ENCODE measurements around the gene TIAM1.
A peak's percentile ranks its signal among the peaks of the same experiment; 100 is the strongest.

Gene TIAM1

GRCh38 chr21:31334648-31335121, 9.4 kb downstream of the TIAM1 start:
- DNase-seq (ENCODE audit: low read depth in 1 of 2, low spot score in 1 of 2): no peak

DNA sequence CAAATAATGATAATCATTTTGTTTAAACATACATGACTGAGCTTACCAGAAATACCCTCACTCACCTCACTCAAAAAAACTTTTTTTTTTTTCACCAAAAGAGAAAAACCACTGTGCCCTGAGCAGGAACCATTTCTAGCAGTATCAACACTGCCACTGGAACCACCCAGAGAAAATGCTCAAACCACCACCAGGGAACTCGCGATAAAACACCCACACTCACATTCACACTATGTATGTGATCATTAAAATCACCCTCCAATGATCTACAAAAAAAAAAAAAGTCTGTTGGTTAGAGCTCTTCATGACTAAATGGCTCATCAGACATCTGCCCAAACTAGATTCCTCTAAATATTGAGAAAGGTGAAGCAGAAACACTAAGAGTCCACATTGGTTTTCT, 11.5 kb downstream of the TIAM1 start:
- DNase-seq (ENCODE audit: low read depth in 1 of 2, low spot score in 1 of 2): no peak

GRCh38 chr21:31331231-31331630, 12.8 kb downstream of the TIAM1 start:
- DNase-seq (ENCODE audit: low read depth in 1 of 2, low spot score in 1 of 2): no peak

DNA sequence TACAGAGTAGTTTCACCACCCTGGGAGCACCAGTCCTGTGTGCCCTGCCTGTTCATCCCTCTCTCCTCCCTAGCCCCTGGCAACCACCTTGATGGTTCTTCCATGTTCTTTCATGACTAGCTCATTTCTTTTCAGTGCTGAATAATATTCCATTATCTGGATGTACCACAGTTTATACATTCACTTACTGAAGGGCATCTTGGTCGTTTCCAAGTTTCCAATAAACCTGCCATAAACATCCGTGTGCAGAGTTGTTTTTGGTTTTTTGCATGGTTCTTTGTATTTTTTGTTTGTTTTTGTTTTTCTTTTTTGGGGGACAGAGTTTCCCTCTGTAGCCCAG, 13.9 kb downstream of the TIAM1 start:
- DNase-seq (ENCODE audit: low read depth in 1 of 2, low spot score in 1 of 2): no peak

DNA sequence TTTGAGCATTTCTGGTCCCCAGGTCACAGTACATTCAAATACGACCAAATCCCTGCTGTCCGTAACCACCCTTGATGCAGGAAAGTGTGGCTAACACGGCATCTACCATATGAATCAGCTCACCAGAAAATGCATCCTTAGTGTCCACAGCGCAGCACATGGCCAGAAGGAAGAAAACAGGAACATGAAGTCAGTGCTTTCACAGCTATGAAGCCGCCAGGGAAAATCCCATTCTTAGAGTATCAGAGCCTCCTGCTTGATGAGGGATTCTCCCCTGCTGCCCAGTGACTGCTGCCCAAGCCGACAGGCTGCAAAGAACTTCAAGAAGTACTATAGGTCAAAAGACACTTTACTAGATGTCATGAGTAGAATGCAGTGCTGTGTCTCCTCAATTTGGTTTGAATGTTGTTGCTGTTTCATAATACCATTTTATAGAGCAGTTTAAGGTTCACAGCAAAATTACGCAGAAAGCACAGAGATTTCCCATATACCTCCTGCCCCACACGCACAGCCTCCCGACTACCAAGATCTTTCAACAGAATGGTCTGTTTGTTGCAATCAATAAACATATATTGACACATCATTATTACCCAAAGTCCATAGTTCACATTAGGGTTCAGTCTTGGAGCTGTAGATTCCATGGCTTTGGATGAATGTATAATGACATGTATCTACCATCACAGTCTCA, 14.5 kb downstream of the TIAM1 start:
- no peak for DNase-seq (ENCODE audit: low read depth in 1 of 2, low spot score in 1 of 2)

DNA sequence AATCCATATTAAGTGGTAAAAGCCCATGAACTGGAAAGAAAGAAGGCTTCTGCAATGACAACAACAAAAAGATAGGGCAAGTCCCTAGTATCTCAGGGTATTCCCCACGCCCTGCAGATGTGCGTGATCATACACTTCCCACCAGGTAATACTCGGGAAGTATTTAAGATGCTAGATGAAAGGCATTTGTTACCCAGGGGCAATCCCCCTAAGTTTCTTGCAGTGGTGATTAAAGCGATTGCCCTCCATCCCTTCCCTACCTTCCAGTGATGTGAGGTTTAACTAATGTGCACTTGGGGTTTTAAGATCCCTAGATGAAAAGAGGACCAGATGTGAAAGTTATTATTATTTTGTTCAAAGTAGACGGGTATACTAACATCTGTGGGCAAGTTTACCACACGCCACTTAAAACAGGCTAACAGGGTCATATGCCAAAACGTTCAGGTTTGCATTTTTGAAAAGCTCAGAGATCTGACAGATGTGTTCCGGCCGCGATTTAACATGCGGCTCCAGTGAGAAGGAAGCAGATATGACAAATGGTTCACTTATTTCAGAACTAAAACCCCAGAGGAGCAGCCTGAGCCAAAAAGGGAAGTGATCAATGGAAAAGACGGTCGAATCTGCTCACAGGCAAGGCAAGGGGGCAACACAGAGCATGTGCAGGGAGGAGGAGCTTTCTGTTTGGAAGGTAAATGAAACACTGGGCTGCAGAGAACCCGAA, 17.4 kb downstream of the TIAM1 start:
- DNase-seq (ENCODE audit: low read depth in 1 of 2, low spot score in 1 of 2): peak in 1 of 2 donors; percentile 17

GRCh38 chr21:31318971-31319370, 25.1 kb downstream of the TIAM1 start:
- DNase-seq (ENCODE audit: low read depth in 1 of 2, low spot score in 1 of 2): no peak

DNA sequence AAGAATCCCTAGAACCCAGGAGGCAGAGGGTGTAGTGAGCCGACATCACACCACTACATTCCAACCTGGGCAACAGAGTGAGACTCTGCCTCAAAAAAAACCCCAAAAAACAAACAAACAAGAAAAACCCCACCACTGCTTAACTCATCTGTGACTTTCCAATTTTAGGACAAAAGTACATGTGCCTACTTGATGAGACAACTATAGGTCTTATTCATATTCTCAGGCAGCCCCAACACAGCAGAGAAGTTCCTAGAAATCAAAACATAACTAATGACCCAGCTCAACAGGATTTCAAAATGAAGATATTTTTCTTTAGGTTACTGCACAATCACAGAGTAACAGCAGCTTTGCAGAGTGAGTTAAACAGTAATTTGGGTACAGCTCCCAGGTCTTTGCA, 26.4 kb downstream of the TIAM1 start:
- DNase-seq (ENCODE audit: low read depth in 1 of 2, low spot score in 1 of 2): no peak

- no peak for DNase-seq (ENCODE audit: low read depth in 1 of 2, low spot score in 1 of 2)
Observed at GRCh38 chr21:31316488-31317169, 27.4 kb downstream of the TIAM1 start.

DNA sequence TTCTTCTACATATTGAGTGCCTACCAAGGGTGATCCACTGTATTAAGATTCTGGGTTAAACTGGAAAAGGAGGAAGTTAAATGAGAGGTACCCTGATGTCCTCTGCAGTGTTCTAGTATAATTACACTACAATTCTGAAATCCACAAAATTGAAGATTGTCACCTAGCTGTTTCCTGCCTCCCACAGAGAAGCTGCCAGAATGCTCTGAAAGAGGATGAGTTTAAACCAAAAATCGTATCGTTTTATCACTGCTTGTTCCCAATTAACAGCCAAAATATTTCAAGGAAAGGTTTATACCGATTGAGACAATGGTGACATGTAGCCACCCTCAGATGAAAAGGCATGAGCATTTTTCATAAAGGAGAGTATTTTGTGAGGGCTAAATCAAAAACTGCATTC, 28.0 kb downstream of the TIAM1 start:
- DNase-seq (ENCODE audit: low read depth in 1 of 2, low spot score in 1 of 2): no peak

DNA sequence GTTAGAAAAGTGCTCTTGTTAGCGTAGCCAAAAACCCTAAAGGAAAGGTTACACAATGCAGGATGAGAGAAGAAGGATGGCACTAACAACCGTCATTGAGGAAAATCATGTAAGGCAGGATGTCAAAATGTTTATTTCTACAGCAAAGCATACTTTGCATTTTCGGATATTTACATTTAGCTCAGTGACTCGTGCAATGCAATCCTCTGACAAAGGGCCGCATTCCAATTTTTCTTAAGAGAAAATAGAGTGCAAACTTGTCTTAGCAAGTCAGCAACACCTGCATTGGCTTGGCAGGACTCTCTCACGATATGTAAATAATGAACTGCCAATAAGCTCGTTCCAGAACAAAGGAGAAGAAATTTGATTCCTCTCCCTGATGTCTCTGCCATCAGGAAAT, 33.3 kb downstream of the TIAM1 start:
- DNase-seq (ENCODE audit: low read depth in 1 of 2, low spot score in 1 of 2): no peak

GRCh38 chr21:31308584-31308983, 35.5 kb downstream of the TIAM1 start:
- DNase-seq (ENCODE audit: low read depth in 1 of 2, low spot score in 1 of 2): no peak

DNA sequence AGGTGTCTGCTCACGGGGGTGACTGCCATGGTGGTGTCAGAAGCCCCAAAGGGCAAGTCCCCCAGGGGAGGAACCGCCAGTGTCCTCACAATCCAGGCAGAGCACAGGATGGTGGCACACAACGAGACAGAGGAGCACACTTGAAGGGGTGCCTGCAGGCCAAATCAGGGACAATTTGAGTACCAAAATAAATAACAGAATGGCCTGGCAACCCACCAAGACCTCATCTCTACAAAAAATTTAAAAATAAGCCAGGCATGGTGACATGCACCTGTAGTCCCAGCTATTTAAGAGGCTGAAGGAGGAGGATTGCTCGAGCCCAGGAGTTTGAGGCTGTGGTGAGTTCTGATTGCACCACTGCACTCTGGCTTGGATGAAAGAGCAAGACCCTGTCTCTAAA, 38.2 kb downstream of the TIAM1 start:
- no peak for DNase-seq (ENCODE audit: low read depth in 1 of 2, low spot score in 1 of 2)

DNA sequence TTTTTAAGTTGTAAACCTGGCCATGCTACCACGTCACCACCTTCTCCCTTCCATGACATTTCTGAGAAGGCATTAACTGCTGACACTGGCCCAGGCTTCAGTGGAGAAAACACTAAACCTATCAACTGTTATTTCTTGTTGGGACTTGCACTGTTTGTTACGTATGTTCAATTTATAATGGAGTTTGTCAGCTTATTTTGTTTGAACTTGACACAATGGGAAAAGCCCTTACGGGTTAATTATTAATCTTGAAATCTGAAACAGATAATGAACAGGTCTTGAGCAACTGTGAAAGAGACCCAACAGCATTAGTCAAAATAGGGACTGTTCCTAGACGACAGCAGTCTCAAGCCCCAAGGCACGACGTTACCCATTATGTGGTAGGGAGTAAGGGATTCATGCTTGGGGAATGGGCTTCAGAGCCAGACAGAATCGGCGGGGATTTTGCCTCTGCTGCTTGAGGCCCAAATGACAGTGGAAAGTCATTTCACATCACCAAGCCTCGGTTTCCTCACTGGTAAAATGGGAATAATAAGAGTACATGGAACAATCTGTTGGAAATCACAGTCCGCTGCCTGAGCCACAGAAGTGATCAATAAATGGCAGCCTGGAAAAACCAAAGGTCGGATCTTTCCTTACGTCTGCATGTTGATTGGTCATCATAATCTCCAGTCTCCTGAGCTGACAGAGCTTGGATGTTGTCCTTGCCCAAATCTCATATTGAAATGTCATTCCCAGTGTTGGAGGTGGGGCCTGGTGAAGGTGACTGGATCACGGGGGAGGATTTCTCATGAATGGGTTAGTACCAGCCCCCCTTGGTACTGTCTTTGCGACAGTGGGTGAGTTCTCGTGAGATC, 44.5 kb downstream of the TIAM1 start:
- no peak for DNase-seq (ENCODE audit: low read depth in 1 of 2, low spot score in 1 of 2)

- DNase-seq (ENCODE audit: low read depth in 1 of 2, low spot score in 1 of 2): no peak
Observed at GRCh38 chr21:31298618-31299269, 45.3 kb downstream of the TIAM1 start.

GRCh38 chr21:31297806-31298205, 46.3 kb downstream of the TIAM1 start:
- no peak for DNase-seq (ENCODE audit: low read depth in 1 of 2, low spot score in 1 of 2)

GRCh38 chr21:31295676-31296075, 48.4 kb downstream of the TIAM1 start:
- DNase-seq (ENCODE audit: low read depth in 1 of 2, low spot score in 1 of 2): no peak

DNA sequence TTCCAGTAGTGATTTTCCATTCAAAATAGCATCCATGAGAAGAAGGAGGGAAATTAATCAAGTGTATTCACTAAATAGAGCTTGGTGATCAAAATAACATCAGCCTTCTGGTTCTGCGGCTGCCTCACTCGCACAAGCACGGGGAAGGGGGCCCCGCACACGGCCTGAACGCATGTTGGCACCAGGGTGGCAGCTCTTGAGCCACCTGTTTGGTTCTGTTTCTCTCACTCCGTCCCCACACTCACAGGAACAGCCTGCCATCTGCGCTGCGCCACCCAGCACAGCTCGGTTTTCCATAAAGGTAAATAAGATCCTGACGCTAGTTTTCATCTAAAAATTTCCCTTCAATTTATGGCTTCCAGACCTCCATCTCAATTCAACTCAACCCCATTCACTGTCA, 49.4 kb downstream of the TIAM1 start:
- no peak for DNase-seq (ENCODE audit: low read depth in 1 of 2, low spot score in 1 of 2)

DNA sequence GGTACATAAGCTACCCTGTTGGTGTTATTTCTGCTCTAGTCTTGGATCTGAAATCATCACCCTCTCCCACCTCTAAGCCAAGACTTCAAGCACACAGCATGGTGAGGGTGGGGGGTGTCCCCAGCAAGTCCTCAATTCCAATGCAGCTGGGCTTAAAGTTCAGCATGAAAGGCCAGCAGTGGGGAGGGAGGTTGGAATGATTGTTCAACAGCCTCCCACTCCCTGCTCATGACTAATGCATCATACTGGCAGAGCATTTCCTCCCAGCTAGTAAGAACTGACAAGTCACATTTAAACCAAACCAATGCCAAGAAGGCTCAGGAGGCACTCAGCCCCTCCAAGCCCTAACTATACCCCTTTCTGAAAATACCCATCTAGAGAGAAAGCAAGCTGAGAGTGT, 50.1 kb downstream of the TIAM1 start:
- DNase-seq (ENCODE audit: low read depth in 1 of 2, low spot score in 1 of 2): peak in 1 of 2 donors; percentile 40

- no peak for DNase-seq (ENCODE audit: low read depth in 1 of 2, low spot score in 1 of 2)
Observed at GRCh38 chr21:31290765-31291164, 53.3 kb downstream of the TIAM1 start.

- DNase-seq (ENCODE audit: low read depth in 1 of 2, low spot score in 1 of 2): no peak
Observed at GRCh38 chr21:31289702-31290101, 54.4 kb downstream of the TIAM1 start.
